ENCODE measurements around the gene MINDY4.

DNA sequence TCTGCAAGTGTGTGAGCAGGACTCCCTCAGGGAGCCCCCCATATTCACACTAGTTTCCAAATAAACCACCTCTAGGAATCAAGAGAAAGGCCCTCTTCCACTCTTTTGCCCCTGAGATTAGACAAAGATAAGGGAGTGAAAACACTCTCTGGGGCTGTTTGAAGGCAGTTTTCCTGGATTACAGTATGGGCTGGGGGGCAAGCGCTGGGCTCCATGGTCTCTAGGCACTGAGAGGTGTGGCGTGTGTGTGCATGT is 141.4 kb downstream of the MINDY4 start:
- no peak for TF ChIP-seq POLR2A (IDR thresholded peaks at IDR 0.05)
- TF ChIP-seq, protein P1, sequence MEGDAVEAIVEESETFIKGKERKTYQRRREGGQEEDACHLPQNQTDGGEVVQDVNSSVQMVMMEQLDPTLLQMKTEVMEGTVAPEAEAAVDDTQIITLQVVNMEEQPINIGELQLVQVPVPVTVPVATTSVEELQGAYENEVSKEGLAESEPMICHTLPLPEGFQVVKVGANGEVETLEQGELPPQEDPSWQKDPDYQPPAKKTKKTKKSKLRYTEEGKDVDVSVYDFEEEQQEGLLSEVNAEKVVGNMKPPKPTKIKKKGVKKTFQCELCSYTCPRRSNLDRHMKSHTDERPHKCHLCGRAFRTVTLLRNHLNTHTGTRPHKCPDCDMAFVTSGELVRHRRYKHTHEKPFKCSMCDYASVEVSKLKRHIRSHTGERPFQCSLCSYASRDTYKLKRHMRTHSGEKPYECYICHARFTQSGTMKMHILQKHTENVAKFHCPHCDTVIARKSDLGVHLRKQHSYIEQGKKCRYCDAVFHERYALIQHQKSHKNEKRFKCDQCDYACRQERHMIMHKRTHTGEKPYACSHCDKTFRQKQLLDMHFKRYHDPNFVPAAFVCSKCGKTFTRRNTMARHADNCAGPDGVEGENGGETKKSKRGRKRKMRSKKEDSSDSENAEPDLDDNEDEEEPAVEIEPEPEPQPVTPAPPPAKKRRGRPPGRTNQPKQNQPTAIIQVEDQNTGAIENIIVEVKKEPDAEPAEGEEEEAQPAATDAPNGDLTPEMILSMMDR (IDR thresholded peaks at IDR 0.05), result no peak

All from right lobe of liver (tissue), 4 donors.